Suprapubic skin (tissue), 4 donors: Measurements from ENCODE around the gene BMS1. TPM values are rescaled to one million over a fixed set of nuclear protein-coding genes. Genes with fewer than 3 reads are reported as not detected.
A peak's percentile ranks its signal among the peaks of the same experiment; 100 is the strongest.

ENCODE experiments used
- DNase-seq, 2 donors: peaks; one replicate each; pipeline ENCODE4 v3.0.0-alpha.2; 2019; ENCODE audit warnings: low spot score in 2 of 2
- H3K27ac ChIP-seq: fragments of 200-600 bp; sonication (generic); one replicate; pipeline ENCODE4 v1.5.1; 2019
- H3K27me3 ChIP-seq: fragments of 200-600 bp; sonication (generic); one replicate; pipeline ENCODE4 v1.5.1; 2019
- H3K36me3 ChIP-seq: fragments of 200-600 bp; sonication (generic); one replicate; pipeline ENCODE4 v1.5.1; 2019
- H3K4me1 ChIP-seq: fragments of 200-600 bp; sonication (generic); one replicate; pipeline ENCODE4 v1.5.1; 2019
- H3K4me3 ChIP-seq: fragments of 200-600 bp; sonication (generic); one replicate; pipeline ENCODE4 v1.5.1; 2019; ENCODE audit warnings: mild to moderate bottlenecking
- H3K9me3 ChIP-seq: fragments of 200-600 bp; sonication (generic); one replicate; pipeline ENCODE4 v1.5.1; 2019
- CTCF ChIP-seq, 2 donors: fragments of 200-600 bp in 1 of 2; fragments of 450-650 bp in 1 of 2; sonication (generic) in 1 of 2; IDR thresholded peaks; one replicate each; pipeline ENCODE4 v1.5.1; 2016 to 2019; ENCODE audit warnings: antibody characterized with exemption in 2 of 2, mild to moderate bottlenecking in 1 of 2, moderate library complexity in 1 of 2
- EP300 ChIP-seq: sonication (generic); formaldehyde crosslinking; IDR thresholded peaks from one replicate; pipeline ENCODE4 v1.6.1; 2017; ENCODE audit warnings: antibody characterized with exemption
- POLR2A ChIP-seq, 2 donors: fragments of 450-650 bp; IDR thresholded peaks; one replicate each; pipeline ENCODE4 v1.6.1; 2017; ENCODE audit warnings: antibody characterized with exemption in 2 of 2, mild to moderate bottlenecking in 2 of 2, moderate library complexity in 2 of 2
- POLR2AphosphoS5 ChIP-seq, 3 donors: sonication (generic); formaldehyde crosslinking; IDR thresholded peaks; one replicate each; pipeline ENCODE4 v1.6.1; 2017; ENCODE audit warnings: antibody characterized with exemption in 3 of 3
- WGBS: methylation state at CpG from one replicate; pipeline ENCODE4 v1.1.5; 2018; 5-methylcytosine and 5-hydroxymethylcytosine counted together
- total RNA-seq, 4 donors: library from RNA; depleted of rRNA; stranded (reverse); fragments of >200 nt; gene quantifications; one replicate each; pipeline ENCODE4 v1.1.0, GENCODE V29; 2016

The BMS1 gene
- total RNA-seq, 4 donors from 2014 or later = 15.8 to 20.4 (median 17.4) TPM

GRCh38 chr10:42864575-42864974, 82.0 kb downstream of the BMS1 start:
- Histone ChIP-seq H3K36me3 (no peaks in the 10 kb centered on the region), H3K4me3 (no peak overlapping the region), H3K4me1 (peaks cover 17% of the 10 kb centered on the region), H3K27me3 (peaks cover 37% of the 10 kb centered on the region), H3K27ac (no peak overlapping the region), H3K9me3 (no peaks in the 10 kb centered on the region)
- 25% methylated on average over 8 of the region's 8 CpGs for WGBS
- DNase-seq = no peak
- no peak for TF ChIP-seq POLR2A (IDR thresholded peaks at IDR 0.05)
- TF ChIP-seq EP300 = no peak
- TF ChIP-seq POLR2AphosphoS5 (IDR thresholded peaks at IDR 0.05) = no peak
- no peak for TF ChIP-seq CTCF (IDR thresholded peaks at IDR 0.05)

- DNase-seq = peak in 1 of 2 donors; percentile 54
- Histone ChIP-seq H3K9me3 (no peaks in the 10 kb centered on the region), H3K4me1 (peaks cover 17% of the 10 kb centered on the region), H3K27ac (no peak overlapping the region), H3K36me3 (no peaks in the 10 kb centered on the region), H3K4me3 (peak overlapping the region; percentile 39), H3K27me3 (peaks cover 26% of the 10 kb centered on the region)
- no peak for TF ChIP-seq EP300
- no peak for TF ChIP-seq POLR2A (IDR thresholded peaks at IDR 0.05)
- no peak for TF ChIP-seq POLR2AphosphoS5 (IDR thresholded peaks at IDR 0.05)
- no peak for TF ChIP-seq CTCF (IDR thresholded peaks at IDR 0.05)
- 51% methylated on average over 18 of the region's 18 CpGs for WGBS
Measured at GRCh38 chr10:42865716-42866114, 83.1 kb downstream of the BMS1 start.

- peak overlapping the region; percentile 39 for H3K4me3 ChIP-seq
- no peak for TF ChIP-seq POLR2AphosphoS5 (IDR thresholded peaks at IDR 0.05)
- no peak for TF ChIP-seq POLR2A (IDR thresholded peaks at IDR 0.05)
- TF ChIP-seq CTCF (IDR thresholded peaks at IDR 0.05) = peak; percentile 36 to 81
- no peak for TF ChIP-seq EP300
- peaks cover 17% of the 10 kb centered on the region for H3K4me1 ChIP-seq
- peak in 1 of 2 donors; percentile 87 for DNase-seq
- 9% methylated on average over 34 of the region's 87 CpGs for WGBS
- H3K9me3 ChIP-seq = no peaks in the 10 kb centered on the region
- H3K27ac ChIP-seq = no peak overlapping the region
- H3K36me3 ChIP-seq = no peaks in the 10 kb centered on the region
- peaks cover 23% of the 10 kb centered on the region for H3K27me3 ChIP-seq
Measured at GRCh38 chr10:42866115-42866995, 83.8 kb downstream of the BMS1 start.

GRCh38 chr10:42867571-42867970, 85.0 kb downstream of the BMS1 start:
- no peak overlapping the region for H3K4me3 ChIP-seq
- peaks cover 17% of the 10 kb centered on the region for H3K4me1 ChIP-seq
- no peaks in the 10 kb centered on the region for H3K36me3 ChIP-seq
- WGBS = 96% methylated on average over 9 of the region's 9 CpGs
- H3K9me3 ChIP-seq = no peaks in the 10 kb centered on the region
- TF ChIP-seq POLR2A (IDR thresholded peaks at IDR 0.05) (no peak), POLR2AphosphoS5 (IDR thresholded peaks at IDR 0.05) (no peak), CTCF (IDR thresholded peaks at IDR 0.05) (no peak), EP300 (no peak)
- no peak overlapping the region for H3K27ac ChIP-seq
- peaks cover 16% of the 10 kb centered on the region for H3K27me3 ChIP-seq
- DNase-seq = no peak

- no peak for DNase-seq
- Histone ChIP-seq H3K36me3 (no peaks in the 10 kb centered on the region), H3K27me3 (peaks cover 16% of the 10 kb centered on the region), H3K9me3 (no peaks in the 10 kb centered on the region), H3K4me3 (no peak overlapping the region), H3K4me1 (peaks cover 17% of the 10 kb centered on the region), H3K27ac (no peak overlapping the region)
- WGBS = 90% methylated on average over 9 of the region's 9 CpGs
- no peak for TF ChIP-seq CTCF (IDR thresholded peaks at IDR 0.05)
- no peak for TF ChIP-seq POLR2A (IDR thresholded peaks at IDR 0.05)
- no peak for TF ChIP-seq POLR2AphosphoS5 (IDR thresholded peaks at IDR 0.05)
Measured at GRCh38 chr10:42868530-42868929, 85.9 kb downstream of the BMS1 start.
